IMR-90 (cell line): ENCODE results near the gene OR2B6.

Source experiments
- BHLHE40 ChIP-seq: fragments of 150-350 bp; IDR thresholded peaks from 2 replicates; pipeline ENCODE4 v1.6.1; 2016; ENCODE audit warnings: mild to moderate bottlenecking, low read depth, low read length
- CEBPB ChIP-seq: IDR thresholded peaks from 2 replicates; pipeline ENCODE4 v1.6.1; 2012; ENCODE audit warnings: low read depth, low read length, improper control_type of control experiment
- CHD1 ChIP-seq: IDR thresholded peaks from 2 replicates; pipeline ENCODE4 v1.6.1; 2012; ENCODE audit warnings: low read depth, low read length, improper control_type of control experiment
- CTCF ChIP-seq: conservative IDR thresholded peaks from 2 replicates; pipeline ENCODE4 v1.5.1; 2012; ENCODE audit warnings: mild to moderate bottlenecking, low read depth, low read length, improper control_type of control experiment
- FOS ChIP-seq: fragments of 150-350 bp; IDR thresholded peaks from 2 replicates; pipeline ENCODE4 v1.6.1; 2016; ENCODE audit warnings: low read depth, low read length
- MAFK ChIP-seq: IDR thresholded peaks from 2 replicates; pipeline ENCODE4 v1.6.1; 2012; ENCODE audit warnings: low read depth, low read length, improper control_type of control experiment
- MXI1 ChIP-seq: IDR thresholded peaks from 2 replicates; pipeline ENCODE4 v1.6.1; 2012; ENCODE audit warnings: low read depth, mild to moderate bottlenecking, low read length, moderate library complexity, borderline replicate concordance
- POLR2A ChIP-seq: IDR thresholded peaks from 2 replicates; pipeline ENCODE4 v1.6.1; 2012; ENCODE audit warnings: mild to moderate bottlenecking, low read depth, low read length
- RAD21 ChIP-seq: IDR thresholded peaks from 2 replicates; pipeline ENCODE4 v1.6.1; 2012; ENCODE audit warnings: low read length, improper control_type of control experiment
- RCOR1 ChIP-seq: IDR thresholded peaks from 2 replicates; pipeline ENCODE4 v1.6.1; 2012; ENCODE audit warnings: mild to moderate bottlenecking, low read length, improper control_type of control experiment; ENCODE audit not compliant: insufficient replicate concordance
- RFX5 ChIP-seq: IDR thresholded peaks from 2 replicates; pipeline ENCODE4 v1.8.0; 2012; ENCODE audit warnings: low read depth, mild to moderate bottlenecking, low read length, moderate library complexity
- SMC3 ChIP-seq: fragments of 150-350 bp; IDR thresholded peaks from 2 replicates; pipeline ENCODE4 v1.6.1; 2016; ENCODE audit warnings: low read depth, mild to moderate bottlenecking, antibody characterized with exemption, low read length, moderate library complexity
- USF2 ChIP-seq: fragments of 150-350 bp; IDR thresholded peaks from 2 replicates; pipeline ENCODE4 v1.6.1; 2017; ENCODE audit warnings: mild to moderate bottlenecking, antibody characterized with exemption, low read length, low read depth

- no peak for TF ChIP-seq CTCF
- no peak for TF ChIP-seq POLR2A
- TF ChIP-seq RFX5, result no peak
- TF ChIP-seq CEBPB, result no peak
- TF ChIP-seq CHD1, result no peak
- TF ChIP-seq FOS, result no peak
- TF ChIP-seq RCOR1, result no peak
- TF ChIP-seq MAFK, result no peak
- TF ChIP-seq USF2, result no peak
- no peak for TF ChIP-seq MXI1
- no peak for TF ChIP-seq SMC3
- TF ChIP-seq BHLHE40, result no peak
- no peak for TF ChIP-seq RAD21
Observed at GRCh38 chr6:27948237-27948636, 8.8 kb upstream of the OR2B6 start.
